CD4-positive, alpha-beta T cell treated with Interleukin-15 for 1 hour (primary cell): ENCODE results near the gene INTS14.
A peak's percentile ranks its signal among the peaks of the same experiment; 100 is the strongest.
"Not testable (repeated sequence)": the region's sequence is repeated elsewhere in the genome, so short reads cannot be mapped to it uniquely, and the experiment has no call there.

Experiments
- DNase-seq: peaks from one replicate; pipeline ENCODE4 v3.0.0-alpha.2; 2020

INTS14 gene

GRCh38 chr15:65630760-65631159, 19.8 kb upstream of the INTS14 start:
- DNase-seq, result no peak

- no peak for DNase-seq
Measured at GRCh38 chr15:65629548-65629947, 18.6 kb upstream of the INTS14 start.

- no peak for DNase-seq
Measured at GRCh38 chr15:65626856-65627255, 15.9 kb upstream of the INTS14 start.

- DNase-seq, result no peak
Measured at GRCh38 chr15:65623103-65623502, 12.2 kb upstream of the INTS14 start.

GRCh38 chr15:65621638-65622037, 10.7 kb upstream of the INTS14 start, which contains the start of gene SLC24A1:
TSS of gene SLC24A1 (plus strand) at chr15:65621938. CDS start at chr15:65624081, 2,143 bp downstream.
- no peak for DNase-seq

- no peak for DNase-seq
Measured at GRCh38 chr15:65620833-65621232, 9.9 kb upstream of the INTS14 start.

- DNase-seq, result no peak
Measured at GRCh38 chr15:65619626-65620290, 8.8 kb upstream of the INTS14 start.

GRCh38 chr15:65618560-65619109, 7.7 kb upstream of the INTS14 start:
- DNase-seq, result no peak

GRCh38 chr15:65615887-65616286, 5.0 kb upstream of the INTS14 start:
- not testable (repeated sequence) for DNase-seq

- no peak for DNase-seq
Measured at GRCh38 chr15:65612949-65613744, 2.2 kb upstream of the INTS14 start.

- no peak for DNase-seq
Measured at GRCh38 chr15:65612616-65612946, 1.6 kb upstream of the INTS14 start.

- DNase-seq, result no peak
Measured at GRCh38 chr15:65611888-65612615, 1.1 kb upstream of the INTS14 start.

GRCh38 chr15:65603559-65603958, 7.4 kb downstream of the INTS14 start:
- no peak for DNase-seq

- no peak for DNase-seq
Measured at GRCh38 chr15:65603134-65603533, 7.8 kb downstream of the INTS14 start.

GRCh38 chr15:65599677-65600076, 11.3 kb downstream of the INTS14 start:
- no peak for DNase-seq

- no peak for DNase-seq
Measured at GRCh38 chr15:65598468-65598867, 12.5 kb downstream of the INTS14 start.

GRCh38 chr15:65595960-65596359, 15.0 kb downstream of the INTS14 start:
- DNase-seq, result no peak

- DNase-seq, result no peak
Measured at GRCh38 chr15:65587094-65587493, 23.8 kb downstream of the INTS14 start.

- no peak for DNase-seq
Measured at GRCh38 chr15:65584241-65584640, 26.7 kb downstream of the INTS14 start.

GRCh38 chr15:65583701-65584100, 27.2 kb downstream of the INTS14 start:
- peak; percentile 60 for DNase-seq

- DNase-seq, result no peak
Measured at GRCh38 chr15:65580287-65580686, 30.6 kb downstream of the INTS14 start.

- no peak for DNase-seq
Measured at GRCh38 chr15:65579762-65580161, 31.2 kb downstream of the INTS14 start.

- no peak for DNase-seq
Measured at GRCh38 chr15:65578904-65579728, 31.8 kb downstream of the INTS14 start.
